Measurements from ENCODE around the gene LRRN2. TPM values are rescaled to one million over a fixed set of nuclear protein-coding genes. Genes with fewer than 3 reads are reported as not detected.

The LRRN2 gene
- total RNA-seq, 4 donors from 2014 or later: 2.0 to 32.9 (median 23.8) TPM

GRCh38 chr1:204680461-204680860 is 5.1 kb downstream of the LRRN2 start:
- Histone ChIP-seq H3K27ac (no peak overlapping the region), H3K36me3 (no peaks in the 10 kb centered on the region), H3K4me1 (peaks cover 0 to 37% (median 10%) of the 10 kb centered on the region in 4 donors), H3K9me3 (no peaks in the 10 kb centered on the region), H3K4me3 (no peak overlapping the region), H3K27me3 (peaks cover 15% of the 10 kb centered on the region)
- TF ChIP-seq EP300 (IDR thresholded peaks at IDR 0.05; ENCODE audit: low read depth) (no peak), POLR2A (IDR thresholded peaks at IDR 0.05) (no peak), POLR2AphosphoS5 (IDR thresholded peaks at IDR 0.05) (no peak)
- TF ChIP-seq, protein P1, sequence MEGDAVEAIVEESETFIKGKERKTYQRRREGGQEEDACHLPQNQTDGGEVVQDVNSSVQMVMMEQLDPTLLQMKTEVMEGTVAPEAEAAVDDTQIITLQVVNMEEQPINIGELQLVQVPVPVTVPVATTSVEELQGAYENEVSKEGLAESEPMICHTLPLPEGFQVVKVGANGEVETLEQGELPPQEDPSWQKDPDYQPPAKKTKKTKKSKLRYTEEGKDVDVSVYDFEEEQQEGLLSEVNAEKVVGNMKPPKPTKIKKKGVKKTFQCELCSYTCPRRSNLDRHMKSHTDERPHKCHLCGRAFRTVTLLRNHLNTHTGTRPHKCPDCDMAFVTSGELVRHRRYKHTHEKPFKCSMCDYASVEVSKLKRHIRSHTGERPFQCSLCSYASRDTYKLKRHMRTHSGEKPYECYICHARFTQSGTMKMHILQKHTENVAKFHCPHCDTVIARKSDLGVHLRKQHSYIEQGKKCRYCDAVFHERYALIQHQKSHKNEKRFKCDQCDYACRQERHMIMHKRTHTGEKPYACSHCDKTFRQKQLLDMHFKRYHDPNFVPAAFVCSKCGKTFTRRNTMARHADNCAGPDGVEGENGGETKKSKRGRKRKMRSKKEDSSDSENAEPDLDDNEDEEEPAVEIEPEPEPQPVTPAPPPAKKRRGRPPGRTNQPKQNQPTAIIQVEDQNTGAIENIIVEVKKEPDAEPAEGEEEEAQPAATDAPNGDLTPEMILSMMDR (IDR thresholded peaks at IDR 0.05): no peak
- 82 to 88% methylated on average over 2 to 7 of the region's 7 CpGs for WGBS, 2 donors (ENCODE audit: low coverage in 1 of 2)
- in situ Hi-C loops (cut with MboI; ENCODE audit: low pct_ligation_motif_present in 1 of 4, low pct_unique_long_range_greater_than_20kb in 1 of 4, low sequenced_read_pairs in 3 of 4) (no loop called here), intact Hi-C loops (cut with DNase I; ENCODE audit: low total_unique reads) (no loop called here)
- DNase-seq: no peak

- no peaks in the 10 kb centered on the region for H3K9me3 ChIP-seq
- H3K4me1 ChIP-seq: peaks cover 0 to 36% (median 9%) of the 10 kb centered on the region in 4 donors
- H3K36me3 ChIP-seq: no peaks in the 10 kb centered on the region
- H3K27me3 ChIP-seq: peaks cover 12% of the 10 kb centered on the region
- WGBS, 2 donors (ENCODE audit: low coverage in 1 of 2): 47 to 60% methylated on average over 3 of the region's 3 CpGs
- H3K4me3 ChIP-seq: no peak overlapping the region
- DNase-seq: no peak
- intact Hi-C loops (cut with DNase I; ENCODE audit: low total_unique reads) (no loop called here), in situ Hi-C loops (cut with MboI; ENCODE audit: low pct_ligation_motif_present in 1 of 4, low pct_unique_long_range_greater_than_20kb in 1 of 4, low sequenced_read_pairs in 3 of 4) (no loop called here)
- no peak for TF ChIP-seq EP300 (IDR thresholded peaks at IDR 0.05; ENCODE audit: low read depth)
- no peak for TF ChIP-seq POLR2AphosphoS5 (IDR thresholded peaks at IDR 0.05)
- TF ChIP-seq, protein P1 (IDR thresholded peaks at IDR 0.05): no peak
- TF ChIP-seq POLR2A (IDR thresholded peaks at IDR 0.05): no peak
- no peak overlapping the region for H3K27ac ChIP-seq
These were observed 5.5 kb downstream of the LRRN2 start for GRCh38 chr1:204680051-204680450.

- whole genome bisulfite sequencing, 2 donors (ENCODE audit: low coverage in 1 of 2): 69 to 81% methylated on average over 3 to 7 of the region's 7 CpGs
- Histone ChIP-seq H3K36me3 (no peaks in the 10 kb centered on the region), H3K9me3 (no peaks in the 10 kb centered on the region), H3K4me3 (no peak overlapping the region), H3K27ac (peak overlapping the region in 1 of 4 donors; percentile 5), H3K27me3 (peaks cover 2% of the 10 kb centered on the region), H3K4me1 (peaks cover 0 to 25% (median under 1%) of the 10 kb centered on the region in 4 donors)
- TF ChIP-seq POLR2A (IDR thresholded peaks at IDR 0.05) (no peak), POLR2AphosphoS5 (IDR thresholded peaks at IDR 0.05) (no peak), EP300 (IDR thresholded peaks at IDR 0.05; ENCODE audit: low read depth) (no peak)
- TF ChIP-seq, protein P1 (IDR thresholded peaks at IDR 0.05): no peak
- intact Hi-C loops (cut with DNase I; ENCODE audit: low total_unique reads): no loop called here
- DNase-seq: no peak
- in situ Hi-C loops (cut with MboI; ENCODE audit: low pct_ligation_motif_present in 1 of 4, low pct_unique_long_range_greater_than_20kb in 1 of 4, low sequenced_read_pairs in 3 of 4): no loop called here
These were observed 6.6 kb downstream of the LRRN2 start for GRCh38 chr1:204678721-204679475.

DNA sequence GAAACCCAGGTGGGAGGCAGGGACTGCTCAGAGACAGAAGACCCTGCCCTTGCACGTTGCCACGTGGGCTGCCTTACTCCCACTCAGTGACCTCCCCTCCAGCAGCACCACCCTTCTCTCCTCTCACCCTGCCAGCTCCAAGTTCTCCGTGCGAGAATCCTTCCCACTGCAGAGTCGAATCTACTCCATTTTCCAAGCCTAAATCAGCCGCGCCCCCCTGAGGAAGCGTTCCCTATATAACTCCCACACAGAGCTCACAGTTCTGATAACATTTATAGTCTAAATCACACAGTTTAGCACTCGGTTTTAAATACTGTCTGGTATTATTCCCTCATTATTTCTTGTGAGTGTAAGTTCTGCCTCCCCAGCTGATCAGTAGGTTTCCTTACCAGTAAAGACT is 7.7 kb downstream of the LRRN2 start:
- in situ Hi-C loops (cut with MboI; ENCODE audit: low pct_ligation_motif_present in 1 of 4, low pct_unique_long_range_greater_than_20kb in 1 of 4, low sequenced_read_pairs in 3 of 4) (no loop called here), intact Hi-C loops (cut with DNase I; ENCODE audit: low total_unique reads) (no loop called here)
- H3K4me3 ChIP-seq: no peak overlapping the region
- no peaks in the 10 kb centered on the region for H3K9me3 ChIP-seq
- DNase-seq: no peak
- 73 to 83% methylated on average over 9 of the region's 9 CpGs for WGBS, 2 donors (ENCODE audit: low coverage in 1 of 2)
- no peak overlapping the region for H3K27ac ChIP-seq
- H3K36me3 ChIP-seq: no peaks in the 10 kb centered on the region
- TF ChIP-seq POLR2AphosphoS5 (IDR thresholded peaks at IDR 0.05) (no peak), POLR2A (IDR thresholded peaks at IDR 0.05) (no peak), EP300 (IDR thresholded peaks at IDR 0.05; ENCODE audit: low read depth) (no peak)
- TF ChIP-seq, protein P1 (IDR thresholded peaks at IDR 0.05): no peak
- peaks cover 0 to 20% (median 0%) of the 10 kb centered on the region in 4 donors for H3K4me1 ChIP-seq
- H3K27me3 ChIP-seq: no peaks in the 10 kb centered on the region
